ENCODE data around the gene RESF1. TPM values are rescaled to one million over a fixed set of nuclear protein-coding genes. Genes with fewer than 3 reads are reported as not detected.

Gene RESF1
- total and polyA plus RNA-seq, 2 of the 13 experiments (the other 11 are each of a cell fraction or from before 2014, with no cell fraction given) = 7.9 to 16.8 TPM

GRCh38 chr12:31959161-31959700 is at the start of gene RESF1 (continued):
- TF ChIP-seq JARID2 (CRISPR knock-in tag; IDR thresholded peaks at IDR 0.05; ENCODE audit: insufficient replicate concordance) = no peak
- TF ChIP-seq ZNF792 (CRISPR knock-in tag; IDR thresholded peaks at IDR 0.05) = no peak
- 0 out of 2 replicates have a peak, but pooled peaks have one; percentile 54 for TF ChIP-seq PPARG (CRISPR knock-in tag; conservative IDR thresholded peaks at IDR 0.05)
- TF ChIP-seq ERF (CRISPR knock-in tag; IDR thresholded peaks at IDR 0.05) = peak; percentile 72
- TF ChIP-seq ZBED4 (CRISPR knock-in tag; IDR thresholded peaks at IDR 0.05; ENCODE audit: borderline replicate concordance) = peak; percentile 94
- TF ChIP-seq GATAD1 (CRISPR knock-in tag; IDR thresholded peaks at IDR 0.05) = peak; percentile 44; the same call in 1 of the 2 replicates
- TF ChIP-seq IKZF1 (IDR thresholded peaks at IDR 0.05) = no peak
- no peak for TF ChIP-seq ZNF264 (CRISPR knock-in tag; IDR thresholded peaks at IDR 0.05)
- TF ChIP-seq NBN (conservative IDR thresholded peaks at IDR 0.05) = no peak
- TF ChIP-seq ARID2 (CRISPR knock-in tag; IDR thresholded peaks at IDR 0.05; ENCODE audit: borderline replicate concordance) = no peak
- TF ChIP-seq ZNF746 (CRISPR knock-in tag; IDR thresholded peaks at IDR 0.05) = peak; percentile 50; the same call in 1 of the 2 replicates
- TF ChIP-seq TBX3 (IDR thresholded peaks at IDR 0.05; ENCODE audit: borderline replicate concordance) = peak; percentile 67; the same call in 1 of the 2 replicates
- TF ChIP-seq FOXP1 (IDR thresholded peaks at IDR 0.05) = no peak
- TF ChIP-seq FOXP1 (CRISPR knock-in tag; IDR thresholded peaks at IDR 0.05) = peak; percentile 26; the same call in 1 of the 2 replicates
- no peak for TF ChIP-seq ZNF530 (CRISPR knock-in tag; IDR thresholded peaks at IDR 0.05; ENCODE audit: low read depth)
- TF ChIP-seq ZFP41 (CRISPR knock-in tag; IDR thresholded peaks at IDR 0.05; ENCODE audit: borderline replicate concordance) = no peak
- TF ChIP-seq ZNF709 (CRISPR knock-in tag; IDR thresholded peaks at IDR 0.05) = no peak
- TF ChIP-seq ZNF33A (CRISPR knock-in tag; IDR thresholded peaks at IDR 0.05; ENCODE audit: borderline replicate concordance) = 0 out of 2 replicates have a peak, but pooled peaks have one; percentile 14
- TF ChIP-seq MED13 (CRISPR knock-in tag; IDR thresholded peaks at IDR 0.05) = no peak
- TF ChIP-seq GMEB2 (CRISPR knock-in tag; IDR thresholded peaks at IDR 0.05; ENCODE audit: low read depth) = no peak
- TF ChIP-seq ZBTB38 (CRISPR knock-in tag; IDR thresholded peaks at IDR 0.05) = no peak
- TF ChIP-seq DDIT3 (CRISPR knock-in tag; IDR thresholded peaks at IDR 0.05) = no peak
- TF ChIP-seq KDM2A (CRISPR knock-in tag; IDR thresholded peaks at IDR 0.05; ENCODE audit: borderline replicate concordance, low read depth) = peak; percentile 81; the same call in 1 of the 2 replicates
- TF ChIP-seq ZNF350 (CRISPR knock-in tag; IDR thresholded peaks at IDR 0.05; ENCODE audit: borderline replicate concordance, low read depth) = peak; percentile 48; the same call in 1 of the 2 replicates
- peak; percentile 78; the same call in 1 of the 2 replicates for TF ChIP-seq ZGPAT (CRISPR knock-in tag; IDR thresholded peaks at IDR 0.05)
- TF ChIP-seq ELF3 (CRISPR knock-in tag; IDR thresholded peaks at IDR 0.05) = peak; percentile 75
- peak; percentile 80 for TF ChIP-seq MAFG (CRISPR knock-in tag; IDR thresholded peaks at IDR 0.05)
